Measurements from ENCODE around the gene LRTM2.

Gene LRTM2

DNA sequence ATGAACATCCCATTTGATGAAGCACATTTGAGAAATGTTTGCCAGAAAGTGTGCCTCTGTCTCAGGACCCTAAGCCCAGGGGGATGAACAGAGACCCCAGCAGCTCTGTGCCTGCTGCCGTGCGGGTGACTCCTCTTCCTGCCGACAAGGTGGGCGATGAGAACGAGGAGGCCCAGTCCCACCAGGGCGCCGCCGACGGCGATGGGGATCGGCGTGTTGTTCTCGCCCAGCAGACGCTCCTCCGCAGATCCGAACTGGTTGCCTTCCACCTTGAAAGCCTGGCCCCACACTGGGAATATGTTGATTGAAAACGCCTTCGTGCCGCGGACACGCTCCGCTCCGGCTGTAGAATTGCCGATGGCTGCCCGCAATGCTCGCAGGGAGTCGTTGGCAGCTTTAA lies 44.1 kb downstream of the LRTM2 start:
- no peak for DNase-seq (ENCODE audit: low spot score)
- TF ChIP-seq, protein P1, sequence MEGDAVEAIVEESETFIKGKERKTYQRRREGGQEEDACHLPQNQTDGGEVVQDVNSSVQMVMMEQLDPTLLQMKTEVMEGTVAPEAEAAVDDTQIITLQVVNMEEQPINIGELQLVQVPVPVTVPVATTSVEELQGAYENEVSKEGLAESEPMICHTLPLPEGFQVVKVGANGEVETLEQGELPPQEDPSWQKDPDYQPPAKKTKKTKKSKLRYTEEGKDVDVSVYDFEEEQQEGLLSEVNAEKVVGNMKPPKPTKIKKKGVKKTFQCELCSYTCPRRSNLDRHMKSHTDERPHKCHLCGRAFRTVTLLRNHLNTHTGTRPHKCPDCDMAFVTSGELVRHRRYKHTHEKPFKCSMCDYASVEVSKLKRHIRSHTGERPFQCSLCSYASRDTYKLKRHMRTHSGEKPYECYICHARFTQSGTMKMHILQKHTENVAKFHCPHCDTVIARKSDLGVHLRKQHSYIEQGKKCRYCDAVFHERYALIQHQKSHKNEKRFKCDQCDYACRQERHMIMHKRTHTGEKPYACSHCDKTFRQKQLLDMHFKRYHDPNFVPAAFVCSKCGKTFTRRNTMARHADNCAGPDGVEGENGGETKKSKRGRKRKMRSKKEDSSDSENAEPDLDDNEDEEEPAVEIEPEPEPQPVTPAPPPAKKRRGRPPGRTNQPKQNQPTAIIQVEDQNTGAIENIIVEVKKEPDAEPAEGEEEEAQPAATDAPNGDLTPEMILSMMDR (IDR thresholded peaks at IDR 0.05; ENCODE audit: extremely low read depth, missing control alignments) = no peak

DNA sequence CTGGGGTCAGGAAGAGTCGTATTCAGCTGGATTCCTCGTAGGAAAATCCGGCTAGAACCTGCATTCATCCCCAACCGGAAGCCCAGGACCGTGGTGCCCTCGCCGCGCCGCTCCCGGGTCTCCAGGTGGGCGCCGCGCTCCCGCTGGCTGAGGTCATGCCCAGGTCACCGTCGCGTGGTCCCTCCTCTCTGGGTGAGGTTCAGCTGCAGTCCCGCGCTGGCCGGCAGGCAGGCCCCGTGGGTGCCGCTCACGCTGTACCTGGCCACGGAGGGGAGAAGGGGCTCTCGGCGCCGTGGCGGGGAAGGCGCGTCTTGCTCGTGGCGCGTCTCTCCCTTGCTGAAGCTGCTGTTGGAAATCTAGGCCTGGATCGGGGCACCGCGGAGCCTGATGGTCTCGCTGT lies 44.5 kb downstream of the LRTM2 start:
- no peak for DNase-seq (ENCODE audit: low spot score)
- TF ChIP-seq, protein P1 (IDR thresholded peaks at IDR 0.05; ENCODE audit: extremely low read depth, missing control alignments) = no peak

DNA sequence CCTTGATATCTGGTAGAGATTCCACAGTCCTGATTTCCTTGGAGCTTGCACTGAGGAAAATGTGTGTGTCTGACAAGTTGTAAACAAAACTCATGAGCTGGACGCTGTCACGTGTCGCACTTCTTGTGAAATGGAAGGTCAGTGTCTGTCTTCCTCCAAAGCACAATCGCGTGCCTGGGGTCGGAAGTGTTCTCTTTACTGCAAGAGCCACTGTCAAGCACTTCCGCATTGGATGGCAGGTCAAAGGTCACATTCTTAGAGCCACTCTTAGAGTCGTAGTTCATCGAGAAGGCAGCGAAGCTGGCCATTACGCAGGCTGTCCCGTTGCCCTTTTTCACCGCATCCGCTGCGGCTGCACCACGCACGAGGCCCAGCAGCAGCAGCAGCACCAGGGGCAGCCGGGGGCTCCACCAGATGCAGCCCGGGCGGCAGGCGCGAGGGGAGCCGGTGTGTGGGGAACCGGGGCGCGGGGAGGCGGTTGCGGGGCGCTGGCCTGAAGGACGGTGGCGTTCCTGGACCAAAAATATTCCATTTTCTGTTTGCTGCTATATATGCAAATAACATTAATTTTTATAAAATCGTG lies 45.0 kb downstream of the LRTM2 start:
- no peak for DNase-seq (ENCODE audit: low spot score)
- TF ChIP-seq, protein P1 (IDR thresholded peaks at IDR 0.05; ENCODE audit: extremely low read depth, missing control alignments) = no peak

DNA sequence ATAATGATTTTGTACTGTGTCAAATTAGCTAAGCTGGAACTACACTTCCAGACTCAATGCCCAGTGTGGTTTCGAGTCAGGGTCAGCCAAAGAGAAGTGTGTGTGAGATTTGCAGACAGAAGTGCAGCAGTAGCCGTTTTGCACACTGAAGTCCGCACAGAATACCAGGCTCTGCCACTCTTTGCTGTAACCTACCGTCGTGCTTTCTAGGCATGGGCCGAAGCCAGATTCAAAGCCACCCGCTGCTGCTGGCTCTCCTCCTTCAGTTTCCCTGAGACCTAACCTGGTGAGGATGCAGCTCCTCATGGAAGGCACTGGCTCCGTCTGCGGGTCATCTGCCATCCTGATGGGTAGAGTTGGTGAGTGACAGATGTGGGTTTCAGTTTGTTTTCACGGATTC lies 48.8 kb downstream of the LRTM2 start:
- DNase-seq (ENCODE audit: low spot score) = no peak
- TF ChIP-seq, protein P1 (IDR thresholded peaks at IDR 0.05; ENCODE audit: extremely low read depth, missing control alignments) = no peak

DNA sequence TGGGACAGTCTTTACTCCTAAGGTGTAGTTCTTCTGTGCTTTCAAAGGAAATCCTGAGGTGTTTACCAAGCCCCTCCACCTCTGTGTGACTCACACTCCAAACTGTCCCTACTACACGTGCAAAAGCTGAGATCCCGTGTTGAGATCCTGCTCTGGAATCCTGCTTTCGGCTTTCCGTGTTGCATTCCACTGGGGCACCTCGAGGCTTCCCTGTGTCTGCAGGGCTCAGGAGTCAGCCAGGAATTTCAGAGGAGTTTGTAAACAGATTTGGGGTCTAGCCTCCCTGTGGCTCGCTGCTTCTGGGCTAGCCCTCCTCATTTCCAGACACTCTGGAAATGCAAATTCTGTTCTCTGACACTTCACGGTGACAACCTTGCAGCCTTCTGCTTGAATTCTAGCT lies 49.7 kb downstream of the LRTM2 start:
- TF ChIP-seq, protein P1 (IDR thresholded peaks at IDR 0.05; ENCODE audit: extremely low read depth, missing control alignments) = no peak
- no peak for DNase-seq (ENCODE audit: low spot score)

DNA sequence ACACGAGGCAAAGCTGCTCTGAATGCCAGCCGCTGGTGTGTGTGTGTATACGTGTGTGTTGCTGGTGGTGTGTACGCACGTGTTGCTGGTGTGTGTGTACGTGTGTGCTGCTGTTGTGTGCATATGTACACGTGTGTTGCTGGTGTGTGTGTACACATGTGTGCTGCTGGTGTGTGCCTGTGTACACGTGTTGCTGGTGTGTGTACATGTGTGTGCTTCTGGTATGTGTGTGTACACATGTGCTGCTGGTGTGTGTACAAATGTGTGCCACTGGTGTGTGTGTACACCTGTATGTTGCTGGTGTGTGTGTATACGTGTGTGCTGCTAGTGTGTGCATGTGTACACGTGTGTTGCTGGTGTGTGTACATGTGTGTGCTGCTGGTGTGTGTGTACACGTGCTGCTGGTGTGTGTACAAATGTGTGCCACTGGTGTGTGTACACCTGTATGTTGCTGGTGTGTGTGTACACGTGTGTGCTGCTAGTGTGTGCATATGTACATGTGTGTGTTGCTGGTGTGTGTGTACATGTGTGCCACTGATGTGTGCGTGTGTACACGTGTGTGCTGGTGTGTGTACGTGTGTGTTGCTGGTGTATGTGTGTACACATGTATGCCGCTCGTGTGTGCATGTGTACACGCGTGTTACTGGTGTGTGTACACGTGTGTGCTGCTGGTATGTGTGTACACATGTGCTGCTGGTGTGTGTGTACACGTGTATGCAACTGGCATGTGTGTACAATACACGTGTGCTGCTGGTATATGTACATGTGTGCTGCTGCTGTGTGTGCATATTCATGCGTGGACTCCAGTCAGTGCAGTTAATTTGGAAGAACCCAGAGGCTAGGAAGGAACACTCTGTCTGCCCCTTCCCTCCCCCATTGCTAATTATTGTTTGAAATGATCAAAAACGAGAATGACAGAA lies 50.9 kb downstream of the LRTM2 start:
- no peak for DNase-seq (ENCODE audit: low spot score)
- TF ChIP-seq, protein P1 (IDR thresholded peaks at IDR 0.05; ENCODE audit: extremely low read depth, missing control alignments) = no peak

DNA sequence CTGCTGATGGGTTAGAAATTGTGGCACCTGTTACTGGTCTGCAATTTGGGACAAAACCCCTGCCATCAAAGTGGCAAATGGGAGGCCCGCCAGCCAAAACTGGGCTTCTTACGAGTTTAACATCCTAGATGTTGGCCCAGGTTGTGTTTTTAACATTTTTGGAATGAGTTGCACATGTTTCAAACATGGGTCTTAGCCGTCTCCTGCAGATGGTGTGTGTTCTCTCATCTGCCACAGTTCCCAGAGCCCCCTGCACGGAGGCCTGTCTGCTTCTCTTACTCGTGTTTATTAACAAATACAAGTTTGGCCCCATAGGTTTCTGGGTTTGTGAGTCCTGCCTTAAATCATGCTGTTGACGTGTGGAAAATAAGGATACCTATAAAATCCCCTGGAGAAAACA lies 51.6 kb downstream of the LRTM2 start:
- no peak for DNase-seq (ENCODE audit: low spot score)
- TF ChIP-seq, protein P1 (IDR thresholded peaks at IDR 0.05; ENCODE audit: extremely low read depth, missing control alignments) = no peak
